Renal pelvis (tissue), 12 donors: ENCODE measurements around the gene BAK1. TPM values are rescaled to one million over a fixed set of nuclear protein-coding genes. Genes with fewer than 3 reads are reported as not detected.

ENCODE experiments used
- DNase-seq: peaks from one replicate; pipeline ENCODE4 v3.0.0-alpha.2; 2013
- long read RNA-seq, 16 experiments: transcript quantifications; one replicate each; lab custom pipeline, GENCODE V29; 2026
- polyA plus RNA-seq, 3 donors: library from polyadenylated mRNA; unstranded; fragments of 120-200 nt; gene quantifications; one replicate each; pipeline ENCODE4 v1.2.1, GENCODE V29; 2013; ENCODE audit not compliant: insufficient read length in 3 of 3

Gene BAK1
- 10 to 100 TPM; 22.5 to 26.1 (median 25.3) TPM for polyA plus RNA-seq
- long read RNA-seq, donor 1, transcript BAK1-202 (6 exons, 2,136 nt), result major isoform, 8 of 14 reads
- long read RNA-seq, donor 1, partial matches to known transcripts, result 6 of 14 reads
- long read RNA-seq, donor 1, other reads (novel, unspliced or antisense), result 0 of 14 reads
- long read RNA-seq, donor 2, transcript BAK1-202 (6 exons, 2,136 nt), result major isoform, 11 of 11 reads
- long read RNA-seq, donor 2, partial matches to known transcripts, result 0 of 11 reads
- long read RNA-seq, donor 2, other reads (novel, unspliced or antisense), result 0 of 11 reads
- long read RNA-seq, donor 3, transcript BAK1-202 (6 exons, 2,136 nt), result major isoform, 11 of 11 reads
- long read RNA-seq, donor 3, partial matches to known transcripts, result 0 of 11 reads
- long read RNA-seq, donor 3, other reads (novel, unspliced or antisense), result 0 of 11 reads
- long read RNA-seq, donor 4, transcript BAK1-202 (6 exons, 2,136 nt), result major isoform, 16 of 16 reads
- long read RNA-seq, donor 4, partial matches to known transcripts, result 0 of 16 reads
- long read RNA-seq, donor 4, other reads (novel, unspliced or antisense), result 0 of 16 reads
- long read RNA-seq, donor 5, partial matches to known transcripts, result 0 of 1 reads
- long read RNA-seq, donor 5, other reads (novel, unspliced or antisense), result 0 of 1 reads
- long read RNA-seq, donor 6, transcript BAK1-202 (6 exons, 2,136 nt), result major isoform, 13 of 13 reads
- long read RNA-seq, donor 6, partial matches to known transcripts, result 0 of 13 reads
- long read RNA-seq, donor 6, other reads (novel, unspliced or antisense), result 0 of 13 reads
- long read RNA-seq, donor 7, transcript BAK1-202 (6 exons, 2,136 nt), result major isoform, 13 of 20 reads
- long read RNA-seq, donor 7, partial matches to known transcripts, result 7 of 20 reads
- long read RNA-seq, donor 7, other reads (novel, unspliced or antisense), result 0 of 20 reads
- long read RNA-seq, donor 8, transcript BAK1-202 (6 exons, 2,136 nt), result major isoform, 7 of 7 reads
- long read RNA-seq, donor 8, partial matches to known transcripts, result 0 of 7 reads
- long read RNA-seq, donor 8, other reads (novel, unspliced or antisense), result 0 of 7 reads
- long read RNA-seq, donor 9, transcript BAK1-202 (6 exons, 2,136 nt), result major isoform, 13 of 13 reads
- long read RNA-seq, donor 9, partial matches to known transcripts, result 0 of 13 reads
- long read RNA-seq, donor 9, other reads (novel, unspliced or antisense), result 0 of 13 reads
- long read RNA-seq, donor 10, transcript BAK1-202 (6 exons, 2,136 nt), result major isoform, 10 of 18 reads
- long read RNA-seq, donor 10, partial matches to known transcripts, result 8 of 18 reads
- long read RNA-seq, donor 10, other reads (novel, unspliced or antisense), result 0 of 18 reads
- long read RNA-seq, donor 11, transcript BAK1-202 (6 exons, 2,136 nt), result major isoform, 6 of 6 reads
- long read RNA-seq, donor 11, partial matches to known transcripts, result 0 of 6 reads
- long read RNA-seq, donor 11, other reads (novel, unspliced or antisense), result 0 of 6 reads
- long read RNA-seq, donor 12, transcript BAK1-202 (6 exons, 2,136 nt), result major isoform, 14 of 14 reads
- long read RNA-seq, donor 12, partial matches to known transcripts, result 0 of 14 reads
- long read RNA-seq, donor 12, other reads (novel, unspliced or antisense), result 0 of 14 reads
- long read RNA-seq, donor 13, partial matches to known transcripts, result 0 of 4 reads
- long read RNA-seq, donor 13, other reads (novel, unspliced or antisense), result 0 of 4 reads
- long read RNA-seq, donor 14, transcript BAK1-202 (6 exons, 2,136 nt), result major isoform, 11 of 16 reads
- long read RNA-seq, donor 14, partial matches to known transcripts, result 5 of 16 reads
- long read RNA-seq, donor 14, other reads (novel, unspliced or antisense), result 0 of 16 reads
- long read RNA-seq, donor 15, transcript BAK1-202 (6 exons, 2,136 nt), result major isoform, 13 of 13 reads
- long read RNA-seq, donor 15, partial matches to known transcripts, result 0 of 13 reads
- long read RNA-seq, donor 15, other reads (novel, unspliced or antisense), result 0 of 13 reads
- long read RNA-seq, donor 16, transcript BAK1-202 (6 exons, 2,136 nt), result major isoform, 14 of 20 reads
- long read RNA-seq, donor 16, partial matches to known transcripts, result 6 of 20 reads
- long read RNA-seq, donor 16, other reads (novel, unspliced or antisense), result 0 of 20 reads

DNA sequence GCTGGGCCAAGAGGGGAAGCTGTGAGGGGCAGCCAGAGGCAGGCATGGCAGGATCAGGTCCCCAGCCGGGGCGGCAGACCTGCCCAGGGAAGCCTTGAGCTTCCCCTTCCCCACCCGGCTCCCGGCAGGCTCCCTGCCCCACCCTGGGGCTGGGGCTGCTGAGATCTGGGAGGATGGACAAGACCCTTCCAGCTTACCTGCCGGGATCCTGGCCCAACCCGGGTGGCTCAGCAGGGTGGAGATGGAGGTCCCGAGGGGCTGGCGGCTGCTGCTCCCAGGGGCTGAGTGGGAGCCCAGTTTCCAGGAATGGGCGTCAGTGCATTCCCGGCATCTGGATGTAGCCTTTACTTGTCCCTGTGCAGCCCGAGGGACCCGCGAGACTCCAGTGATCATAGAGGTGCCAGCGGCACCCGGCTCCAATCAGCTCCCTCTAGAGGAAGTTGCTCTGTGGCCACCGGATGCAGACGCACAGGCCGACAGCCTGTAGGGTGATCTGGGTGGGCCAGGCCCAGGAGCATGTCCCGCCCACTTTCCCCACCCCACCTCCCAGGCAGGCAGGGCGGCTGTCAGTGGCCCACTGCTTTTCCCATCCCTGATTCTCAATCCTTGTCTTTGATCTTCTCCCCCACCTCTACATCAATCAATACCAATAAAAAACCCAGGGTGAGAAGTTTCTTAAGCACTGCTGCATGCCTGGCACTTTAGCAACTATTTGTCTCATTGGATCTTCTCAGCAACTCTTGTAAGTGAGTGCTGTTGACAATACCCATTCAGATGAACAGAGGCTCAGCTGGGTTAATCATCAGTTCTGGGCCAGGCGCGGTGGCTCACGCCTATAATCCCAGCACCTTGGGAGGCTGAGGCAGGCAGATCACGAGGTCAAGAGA, at the start of gene BAK1:
Gene BAK1 (minus strand): TSS at position 449 of the 887 bp plus-strand sequence. CDS start 2,672 bp downstream, outside the sequence.
- DNase-seq, result peak; percentile 92

DNA sequence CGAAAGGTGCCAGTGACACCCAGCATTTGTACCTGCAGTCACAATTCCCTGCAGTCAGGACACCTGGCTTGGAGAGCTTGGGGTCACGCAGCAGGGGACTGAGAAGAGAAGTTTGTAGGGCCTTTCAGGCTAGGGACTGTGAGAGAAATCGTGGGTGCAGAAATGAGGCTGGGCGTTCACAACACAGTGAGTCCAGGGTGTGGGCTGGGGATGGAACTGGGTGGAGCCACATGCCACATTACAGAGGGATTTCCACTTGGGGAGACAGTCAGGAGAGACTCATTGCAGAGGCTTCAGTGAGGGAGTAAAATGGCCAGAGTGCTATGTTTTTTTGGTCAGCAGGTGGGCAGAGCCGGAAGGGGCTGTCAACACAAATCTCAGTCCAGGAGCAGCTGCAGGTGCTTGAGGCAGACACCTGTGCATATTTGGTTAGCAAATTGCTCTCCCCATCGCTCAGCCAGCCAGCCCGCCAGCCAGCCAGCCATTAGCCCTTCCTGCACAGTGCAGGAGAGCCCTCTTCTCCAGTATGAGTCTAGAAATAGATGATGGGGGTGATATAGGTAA, 48.4 kb upstream of the BAK1 start:
- no peak for DNase-seq

DNA sequence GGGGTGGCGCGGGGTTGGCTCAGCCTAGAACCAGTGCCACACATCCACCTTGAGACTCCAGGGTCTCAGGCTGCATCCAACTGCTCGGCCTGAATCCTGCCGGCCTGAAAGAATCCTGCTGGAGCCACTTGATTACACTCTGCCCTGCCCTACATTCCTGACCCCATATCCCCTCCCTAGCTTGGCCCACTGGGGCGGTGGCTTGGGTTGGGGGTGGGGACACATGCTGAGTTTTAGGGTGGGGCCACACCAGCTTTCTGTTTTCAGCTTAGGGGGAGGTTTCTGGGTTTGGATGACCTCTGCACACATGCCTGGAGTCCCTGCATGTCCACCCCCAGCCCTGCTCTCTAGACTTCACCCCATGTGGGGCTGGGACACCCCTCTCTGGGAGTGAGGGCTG, 47.8 kb upstream of the BAK1 start:
- no peak for DNase-seq

DNA sequence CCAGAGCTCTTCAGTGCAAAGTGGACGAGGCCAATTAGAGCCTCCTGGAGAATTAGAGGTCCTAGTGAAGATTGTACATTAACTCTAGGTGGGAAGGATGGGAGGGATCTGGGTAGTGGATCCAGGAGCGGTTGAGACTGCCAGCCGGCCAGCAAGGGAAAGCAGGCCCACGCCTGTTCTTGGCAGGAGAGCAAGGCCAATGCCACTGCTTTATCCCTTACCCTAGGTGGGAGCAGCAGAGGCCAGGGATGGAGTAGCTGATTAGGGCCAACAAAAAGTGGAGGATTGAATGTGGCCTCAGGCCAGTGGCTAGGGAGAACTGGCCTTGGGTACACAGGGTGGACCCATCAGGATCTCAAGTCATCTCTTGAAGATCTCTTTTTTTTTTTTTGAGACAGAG, 44.8 kb upstream of the BAK1 start:
- no peak for DNase-seq

DNA sequence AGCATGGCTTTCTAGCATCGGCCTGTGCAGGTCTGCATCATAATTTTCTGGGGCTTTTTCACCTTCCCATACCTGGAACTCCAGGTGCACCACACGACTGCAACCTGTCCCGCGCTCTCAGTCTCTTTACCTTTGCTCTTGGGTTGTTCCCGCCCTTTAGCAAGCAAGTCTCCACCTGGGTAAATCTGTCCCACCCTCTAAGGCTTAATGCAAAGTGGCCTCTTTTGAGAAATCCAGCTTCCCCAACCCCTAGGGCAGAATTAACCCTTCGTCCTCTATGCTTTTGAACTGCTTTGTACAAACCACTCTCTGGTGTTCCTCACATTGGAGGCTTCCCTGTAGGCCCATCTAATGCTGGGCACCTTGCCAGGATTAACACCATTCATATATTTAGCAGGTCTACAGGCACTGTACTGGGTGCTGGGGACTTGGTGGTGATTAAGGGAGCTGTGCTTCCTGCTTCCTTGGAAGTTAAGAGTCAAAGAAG, 43.9 kb upstream of the BAK1 start:
- no peak for DNase-seq

DNA sequence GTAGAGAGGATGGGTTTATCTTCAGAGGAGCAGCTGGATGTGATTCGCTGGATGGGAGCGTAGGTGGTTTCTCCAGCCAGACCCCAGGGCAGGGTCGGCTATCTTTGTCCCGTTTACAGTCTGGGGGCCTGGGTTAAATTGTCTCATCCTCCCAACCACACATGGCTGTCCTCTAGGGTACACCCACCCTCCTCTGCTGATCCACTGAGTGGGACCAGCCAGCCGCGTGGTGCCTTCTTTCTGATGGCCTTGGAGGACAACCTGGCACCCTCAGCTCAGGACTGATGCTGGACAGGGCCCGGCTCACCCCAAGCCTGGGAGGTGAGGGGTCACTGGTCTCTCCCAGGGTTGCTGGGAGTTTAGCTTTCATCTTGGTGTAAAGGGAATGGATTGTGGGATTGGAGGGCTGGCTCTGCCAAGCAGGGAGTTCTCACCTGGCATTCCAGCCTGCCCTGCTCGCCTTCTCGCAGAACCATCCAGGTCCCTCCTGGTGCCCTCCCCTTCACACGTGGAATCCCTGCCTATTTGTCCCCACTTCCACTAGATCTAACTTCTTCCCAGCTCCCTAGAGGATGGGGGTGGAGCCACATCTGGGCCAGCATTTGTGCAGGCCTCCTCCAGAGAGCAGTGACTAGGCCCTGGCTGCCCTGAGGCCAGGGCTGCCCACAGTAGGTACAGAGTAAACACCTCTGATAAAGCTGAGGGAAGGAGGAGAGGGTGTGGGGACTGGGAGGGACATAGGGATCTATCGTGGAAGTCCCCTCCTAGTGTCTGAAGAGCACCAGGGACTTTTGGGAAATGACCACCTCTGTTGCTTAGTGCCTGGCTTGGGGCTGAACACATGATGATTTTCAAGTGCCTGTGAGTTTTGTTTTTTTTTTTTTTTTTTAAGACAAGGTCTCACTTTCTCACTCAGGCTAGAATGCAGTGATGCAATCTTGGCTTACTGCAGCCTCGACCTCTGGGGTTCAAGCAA, 42.7 kb upstream of the BAK1 start:
- DNase-seq, result no peak

DNA sequence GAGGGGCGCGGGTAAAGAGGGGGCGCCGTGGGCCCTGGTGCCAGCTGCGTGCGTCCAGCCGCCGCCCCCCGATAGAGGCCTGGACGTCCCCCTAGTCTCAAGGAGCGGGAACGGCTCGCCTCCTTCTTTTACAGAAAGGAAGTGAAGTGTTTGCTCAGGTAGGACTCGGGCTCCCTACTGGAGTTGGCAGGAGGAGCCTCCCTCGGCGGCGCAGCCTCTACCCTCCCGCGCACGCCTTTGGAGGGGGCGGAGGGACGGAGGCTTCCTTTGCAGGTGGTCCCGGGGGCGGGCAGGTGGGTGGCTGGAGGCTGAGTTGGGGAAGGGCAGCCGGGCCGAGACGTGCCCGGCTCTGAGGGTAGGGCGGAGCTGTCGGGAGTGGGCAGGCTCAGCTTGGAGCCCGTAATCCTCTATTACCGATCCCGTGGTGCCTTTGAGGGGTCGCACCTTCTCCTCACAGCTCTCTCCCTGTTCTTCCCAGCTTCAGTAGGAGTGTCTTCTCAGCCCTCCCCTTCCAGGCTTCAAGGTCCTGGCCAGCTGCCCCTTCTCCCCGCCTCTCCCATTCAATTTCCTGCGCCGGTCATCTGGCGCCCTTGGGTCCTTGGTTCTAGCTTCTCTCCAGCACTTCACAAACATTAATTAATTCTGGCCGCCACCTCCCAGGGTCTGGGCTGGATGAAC, 41.8 kb upstream of the BAK1 start:
- no peak for DNase-seq

DNA sequence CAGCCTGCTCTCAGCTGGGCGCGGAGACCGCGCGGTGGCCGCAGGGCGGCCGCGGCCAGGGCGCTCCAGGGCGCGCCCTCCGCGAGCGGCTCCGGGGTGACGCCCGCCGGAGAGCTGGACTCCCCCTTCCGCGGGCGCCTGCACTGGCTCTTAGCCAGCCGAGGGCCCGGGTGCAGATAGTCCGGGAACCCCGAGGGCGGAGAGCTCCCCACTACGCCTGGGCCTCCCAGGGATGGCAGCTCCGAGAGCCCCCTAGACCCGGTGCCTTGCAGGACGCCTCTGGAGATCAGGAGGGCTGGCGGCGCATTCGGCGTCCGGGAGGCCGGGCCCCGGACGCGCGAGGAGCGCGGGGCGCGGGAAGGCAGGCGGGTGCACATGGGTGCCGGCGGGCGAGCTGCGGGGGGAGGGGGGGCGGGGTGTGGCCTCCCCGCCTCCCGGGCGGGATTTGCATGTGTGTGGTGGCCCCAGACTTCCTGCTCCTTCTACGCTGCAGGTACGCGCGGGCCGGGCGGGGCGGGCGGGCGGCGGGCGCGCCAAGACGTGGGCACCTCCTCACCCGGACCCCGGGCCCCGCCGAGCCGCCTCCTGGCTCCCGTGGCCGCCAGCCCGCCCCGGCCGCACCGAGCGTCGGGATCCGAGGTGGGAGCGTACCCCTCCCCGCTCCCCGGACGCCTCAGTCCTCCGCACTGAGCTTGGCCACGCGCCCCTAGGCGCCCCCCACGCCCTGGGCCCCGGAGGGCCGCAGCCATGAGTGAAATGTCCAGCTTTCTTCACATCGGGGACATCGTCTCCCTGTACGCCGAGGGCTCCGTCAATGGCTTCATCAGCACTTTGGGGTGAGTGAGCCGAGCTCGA, 41.0 kb upstream of the BAK1 start, which contains the start of gene ITPR3:
Gene ITPR3 (plus strand): TSS at position 467 of the 855 bp plus-strand sequence. CDS start 281 bp downstream, at position 748.
- no peak for DNase-seq

DNA sequence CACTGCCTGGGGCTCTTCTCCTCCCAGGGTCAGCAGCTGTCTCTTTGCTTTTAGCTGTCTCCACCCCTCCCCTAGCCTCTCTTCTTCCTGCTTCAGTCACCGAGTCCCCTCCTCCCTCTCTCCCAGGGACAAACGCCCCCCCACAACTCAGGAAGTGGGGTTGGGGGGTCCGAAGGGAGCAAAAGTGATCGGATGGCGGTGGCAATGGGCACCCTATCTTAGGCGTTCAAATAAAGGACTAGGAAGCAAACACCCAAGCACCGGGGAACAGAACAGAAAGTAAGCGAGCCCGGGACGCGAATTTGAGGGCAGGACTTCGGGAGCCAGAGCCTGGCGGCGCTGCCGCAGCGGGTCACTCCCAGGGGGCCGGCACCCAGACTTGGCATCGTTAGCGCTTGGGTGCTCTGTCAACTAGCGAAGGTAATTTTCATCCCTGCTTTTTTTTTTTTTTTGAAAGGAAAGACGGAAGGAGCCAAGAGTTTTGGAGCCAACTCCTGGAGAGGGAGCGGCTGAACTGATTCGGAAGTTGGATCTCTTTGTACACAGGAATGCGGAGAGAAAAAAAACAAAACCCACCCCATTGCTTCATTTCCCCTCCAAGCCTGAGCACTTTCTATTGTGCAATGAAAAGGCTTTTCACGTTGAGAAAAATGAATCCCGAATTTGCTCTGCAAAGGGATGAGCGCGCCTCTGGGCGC, 40.2 kb upstream of the BAK1 start:
- DNase-seq, result no peak

DNA sequence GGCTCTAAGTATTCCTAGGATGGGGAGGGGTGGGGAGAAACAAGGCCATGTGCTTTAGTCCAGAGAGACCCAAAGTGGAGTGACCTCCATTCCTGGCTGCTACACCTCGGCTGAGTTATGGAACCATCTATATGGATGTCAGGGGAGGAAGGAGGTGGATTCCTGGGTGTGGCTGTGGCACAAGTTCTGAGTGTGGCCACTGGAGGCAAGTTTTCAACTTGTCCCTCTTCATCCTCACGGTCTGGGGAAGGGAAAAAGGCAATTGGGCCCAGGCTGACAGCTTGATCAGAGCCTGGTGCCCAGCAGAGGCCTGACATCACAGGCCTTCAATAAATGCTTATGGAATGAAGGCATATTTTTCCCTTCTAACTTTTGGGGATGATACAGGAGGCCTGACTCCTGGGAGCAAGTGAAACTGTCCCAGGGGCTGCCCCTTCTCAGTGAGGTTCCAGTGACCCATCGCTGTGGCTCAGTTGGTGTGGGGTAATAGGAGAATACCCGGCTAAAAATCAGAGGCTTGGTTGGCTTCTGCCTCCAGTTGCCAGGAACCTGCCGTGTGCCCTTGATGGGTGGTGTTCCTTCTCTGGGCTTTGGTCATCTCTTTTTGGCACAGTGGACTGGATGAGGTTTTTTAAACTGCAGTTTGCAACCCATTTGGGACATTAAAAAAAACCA, 39.2 kb upstream of the BAK1 start:
- no peak for DNase-seq

DNA sequence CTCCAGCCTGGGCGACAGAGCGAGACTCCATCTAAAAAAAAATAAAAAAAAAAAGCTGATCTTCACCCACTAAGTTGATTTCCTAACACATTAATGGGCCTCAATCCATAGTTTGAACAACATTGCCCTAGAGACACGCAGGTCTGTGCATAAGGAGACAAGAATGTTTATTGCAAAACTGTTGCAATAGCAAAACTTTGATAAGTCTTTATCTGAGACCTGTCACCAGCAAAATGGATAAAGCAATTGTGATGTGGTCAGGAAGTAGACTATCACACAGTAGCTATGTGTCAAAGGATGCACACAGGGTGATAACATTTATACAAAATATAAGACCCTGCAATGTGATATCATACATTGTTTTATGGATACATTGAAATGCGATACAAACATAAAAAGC, 36.8 kb upstream of the BAK1 start:
- DNase-seq, result no peak

DNA sequence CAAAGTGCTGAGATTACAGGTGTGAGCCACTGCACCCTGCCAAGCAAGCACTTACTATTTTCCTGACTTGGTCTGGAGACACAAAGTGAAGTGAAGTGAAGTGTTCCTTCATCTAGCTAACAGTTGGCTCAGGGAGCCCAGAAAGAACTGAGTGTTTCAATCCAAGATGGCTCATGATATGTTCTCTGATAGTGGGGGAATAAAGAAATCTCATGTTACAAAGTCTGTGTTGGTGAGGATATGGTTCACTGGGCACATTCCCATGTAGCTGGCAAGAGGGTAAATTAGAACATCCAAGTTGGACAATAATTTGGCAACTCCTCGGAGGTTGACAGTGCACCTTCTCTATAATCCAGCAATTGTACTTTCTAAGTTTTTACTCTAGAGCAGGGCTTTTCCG, 36.0 kb upstream of the BAK1 start:
- no peak for DNase-seq

DNA sequence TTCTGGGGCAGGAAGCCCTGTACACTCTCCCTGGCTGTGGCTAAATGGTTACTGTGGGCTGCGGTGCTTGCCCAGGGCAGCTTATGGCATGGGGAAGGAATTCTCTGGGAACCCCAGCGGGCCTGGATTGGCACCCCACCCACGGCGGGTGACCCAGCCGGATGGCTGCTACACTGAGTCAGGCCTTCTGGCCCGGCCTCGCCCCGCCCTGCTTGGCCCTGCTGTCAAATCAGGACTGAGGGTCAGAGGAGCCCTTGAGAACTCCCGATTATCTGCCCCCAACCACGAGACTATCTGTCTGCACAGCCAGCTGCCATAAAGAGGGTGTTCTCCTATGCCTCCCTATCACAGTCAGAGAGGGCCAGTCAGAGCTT, 33.7 kb upstream of the BAK1 start:
- no peak for DNase-seq

DNA sequence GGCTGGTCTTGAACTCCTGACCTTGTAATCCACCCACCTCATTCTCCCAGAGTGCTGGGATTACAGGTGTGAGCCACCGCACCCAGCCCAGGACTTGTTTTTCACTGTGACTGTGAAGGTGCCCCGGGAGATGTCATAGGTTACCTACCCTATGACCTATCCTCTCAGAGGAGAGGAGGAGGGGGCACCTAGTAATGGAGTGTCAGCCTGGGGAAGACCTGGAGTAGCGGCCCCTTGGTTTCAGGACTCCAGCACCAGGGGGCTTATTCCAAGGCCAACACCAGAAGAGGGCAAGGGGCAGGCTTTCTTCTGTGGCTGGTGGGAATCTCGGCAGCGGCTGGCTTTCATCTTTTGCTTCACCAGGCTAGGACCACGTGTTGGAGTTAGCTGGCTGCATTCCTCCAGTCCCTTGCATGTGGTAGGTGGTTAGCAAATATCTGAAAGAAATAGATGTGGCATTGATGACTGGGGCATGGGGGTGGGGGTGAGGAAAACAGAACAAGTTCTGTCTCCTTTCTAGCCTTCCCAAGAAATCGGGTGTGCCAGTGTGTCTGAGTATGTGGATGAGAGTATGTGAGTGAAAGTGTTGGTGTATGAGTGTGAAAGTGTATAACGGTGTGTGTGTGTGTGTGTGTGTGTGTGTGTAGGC, 33.2 kb upstream of the BAK1 start:
- no peak for DNase-seq
